K562 treated with DMSO at 1 percent for 4 hours (cell line): ENCODE data around the gene OR13C9. TPM values are rescaled to one million over a fixed set of nuclear protein-coding genes. Genes with fewer than 3 reads are reported as not detected.

Source experiments
- total RNA-seq: library from RNA; unstranded; fragments of 300-600 nt; gene quantifications from 2 replicates; pipeline ENCODE4 v1.2.3, GENCODE V29; 2022; ENCODE audit not compliant: insufficient read depth

Gene OR13C9
- not detected in 2 replicates for total RNA-seq

GRCh38 chr9:104618104-104618503 is at the start of gene OR13C9:
OR13C9 (minus strand) TSS chr9:104618204; CDS start chr9:104618204, 0 bp downstream.

GRCh38 chr9:104605527-104605926 is 12.5 kb downstream of the OR13C9 start, which contains the start of gene OR13C2:
OR13C2 (minus strand) TSS chr9:104605627; CDS start chr9:104605627, 0 bp downstream.

GRCh38 chr9:104599313-104599712 is 18.7 kb downstream of the OR13C9 start, which contains the start of gene OR13C5:
OR13C5 (minus strand) TSS chr9:104599413; CDS start chr9:104599413, 0 bp downstream.

GRCh38 chr9:104568868-104569267 is 49.1 kb downstream of the OR13C9 start, which contains the start of gene OR13C8:
OR13C8 (plus strand) TSS chr9:104569168; CDS start chr9:104569168, 0 bp downstream.

Other genes starting within 250 kb of the OR13C9 start
- not detected in 2 replicates for gene OR13F1, start 113.9 kb downstream of the OR13C9 start, total RNA-seq
- gene OR13C4, start 91.0 kb downstream of the OR13C9 start, total RNA-seq: not detected in 2 replicates
- not detected in 2 replicates for gene OR13C3, start 81.3 kb downstream of the OR13C9 start, total RNA-seq
- gene OR13C8, start 49.0 kb downstream of the OR13C9 start, total RNA-seq: not detected in 2 replicates
- gene OR13C5, start 18.8 kb downstream of the OR13C9 start, total RNA-seq: not detected in 2 replicates
- gene OR13C2, start 12.6 kb downstream of the OR13C9 start, total RNA-seq: not detected in 2 replicates
- gene OR13D1, start 76.3 kb upstream of the OR13C9 start, total RNA-seq: not detected in 2 replicates
- 24.0 and 24.1 TPM in 2 replicates for gene NIPSNAP3A, start 129.5 kb upstream of the OR13C9 start, total RNA-seq
- 1.5 and 2.1 TPM in 2 replicates for gene NIPSNAP3B, start 145.9 kb upstream of the OR13C9 start, total RNA-seq